Measurements from ENCODE around the gene AP3D1. TPM values are rescaled to one million over a fixed set of nuclear protein-coding genes. Genes with fewer than 3 reads are reported as not detected.

Gene AP3D1
- total RNA-seq, 1 donor from 2014 or later, result 162 TPM

- no peak overlapping the region for H3K9ac ChIP-seq (ENCODE audit: low read length)
- Mint-ChIP-seq H3K27ac (ENCODE audit: unreplicated experiment) (no peak overlapping the region), H3K4me1 (ENCODE audit: low read depth, unreplicated experiment) (no peaks in the 10 kb centered on the region), H3K9me3 (ENCODE audit: unreplicated experiment) (no peaks in the 10 kb centered on the region), H3K4me3 (ENCODE audit: unreplicated experiment) (no peak overlapping the region), H3K36me3 (ENCODE audit: low read depth, unreplicated experiment) (peaks cover 22% of the 10 kb centered on the region), H3K27me3 (ENCODE audit: low read depth, unreplicated experiment) (no peaks in the 10 kb centered on the region)
- TF ChIP-seq EZH2 (IDR thresholded peaks at IDR 0.05; ENCODE audit: insufficient read depth, low read length), result no peak
- TF ChIP-seq, protein P1, sequence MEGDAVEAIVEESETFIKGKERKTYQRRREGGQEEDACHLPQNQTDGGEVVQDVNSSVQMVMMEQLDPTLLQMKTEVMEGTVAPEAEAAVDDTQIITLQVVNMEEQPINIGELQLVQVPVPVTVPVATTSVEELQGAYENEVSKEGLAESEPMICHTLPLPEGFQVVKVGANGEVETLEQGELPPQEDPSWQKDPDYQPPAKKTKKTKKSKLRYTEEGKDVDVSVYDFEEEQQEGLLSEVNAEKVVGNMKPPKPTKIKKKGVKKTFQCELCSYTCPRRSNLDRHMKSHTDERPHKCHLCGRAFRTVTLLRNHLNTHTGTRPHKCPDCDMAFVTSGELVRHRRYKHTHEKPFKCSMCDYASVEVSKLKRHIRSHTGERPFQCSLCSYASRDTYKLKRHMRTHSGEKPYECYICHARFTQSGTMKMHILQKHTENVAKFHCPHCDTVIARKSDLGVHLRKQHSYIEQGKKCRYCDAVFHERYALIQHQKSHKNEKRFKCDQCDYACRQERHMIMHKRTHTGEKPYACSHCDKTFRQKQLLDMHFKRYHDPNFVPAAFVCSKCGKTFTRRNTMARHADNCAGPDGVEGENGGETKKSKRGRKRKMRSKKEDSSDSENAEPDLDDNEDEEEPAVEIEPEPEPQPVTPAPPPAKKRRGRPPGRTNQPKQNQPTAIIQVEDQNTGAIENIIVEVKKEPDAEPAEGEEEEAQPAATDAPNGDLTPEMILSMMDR (IDR thresholded peaks at IDR 0.05; ENCODE audit: insufficient read depth, low read depth, low read length), result no peak
- peaks cover 1% of the 10 kb centered on the region for H4K20me1 ChIP-seq (ENCODE audit: insufficient read depth, low read length)
- no peak overlapping the region for H3K4me2 ChIP-seq (ENCODE audit: low read length)
- H3K4me1 ChIP-seq (ENCODE audit: insufficient read depth, low read length), result no peaks in the 10 kb centered on the region
- no peaks in the 10 kb centered on the region for H3K27me3 ChIP-seq (ENCODE audit: insufficient read depth, low read length)
- DNase-seq (ENCODE audit: low read depth), result no peak
- FAIRE-seq, result no peak
- peaks cover 2% of the 10 kb centered on the region for H3K79me2 ChIP-seq (ENCODE audit: insufficient read depth, low read length)
- H2AFZ ChIP-seq (ENCODE audit: low read depth, low read length), result no peak overlapping the region
- no peak overlapping the region for H3K4me3 ChIP-seq (ENCODE audit: insufficient read depth, low read depth, low read length)
- no peaks in the 10 kb centered on the region for H3K9me3 ChIP-seq (ENCODE audit: insufficient read depth, low read depth, low read length)
- H3K36me3 ChIP-seq (ENCODE audit: insufficient read depth, low read length), result peaks cover 10% of the 10 kb centered on the region
- no peak overlapping the region for H3K27ac ChIP-seq (ENCODE audit: low read depth, low read length)
Measured at GRCh38 chr19:2072757-2073551, 78.4 kb downstream of the AP3D1 start.

DNA sequence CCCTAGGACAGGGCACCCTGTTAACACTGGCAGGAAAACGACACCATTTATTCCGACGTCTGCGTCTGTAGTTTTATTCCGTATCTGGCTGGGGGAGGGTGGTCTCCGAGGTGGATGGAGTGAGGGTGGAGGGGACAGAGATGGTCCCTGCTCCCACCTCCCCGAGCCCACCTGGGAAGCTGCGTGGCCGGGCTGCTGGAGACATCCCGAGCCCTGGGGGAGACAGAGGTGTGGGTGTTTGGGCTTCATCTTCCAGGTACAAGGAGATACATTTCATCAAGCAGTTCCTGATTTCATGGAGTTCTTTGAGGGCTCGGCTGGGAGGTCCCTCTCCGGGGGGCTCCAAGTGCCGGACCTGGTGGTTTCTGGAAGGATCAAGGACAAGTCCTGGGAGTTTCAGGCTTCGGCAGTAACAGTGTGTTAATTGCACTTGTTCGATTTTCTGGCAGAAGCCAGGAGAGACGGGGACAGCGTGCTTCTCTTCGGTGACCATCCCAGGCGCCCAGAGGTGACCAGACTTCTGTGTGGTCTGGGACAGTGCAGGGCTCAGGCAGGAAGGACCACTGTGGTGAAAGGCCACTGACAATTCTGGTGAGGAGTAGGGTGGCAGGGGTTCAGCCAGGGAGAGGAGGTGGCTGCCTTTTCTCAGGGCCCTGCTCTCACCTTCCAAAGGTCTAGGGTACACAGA is 80.2 kb downstream of the AP3D1 start:
- TF ChIP-seq EZH2 (IDR thresholded peaks at IDR 0.05; ENCODE audit: insufficient read depth, low read length), result no peak
- TF ChIP-seq, protein P1 (IDR thresholded peaks at IDR 0.05; ENCODE audit: insufficient read depth, low read depth, low read length), result no peak
- peak overlapping the region; percentile 27 for H3K4me3 Mint-ChIP-seq (ENCODE audit: unreplicated experiment)
- H3K27ac ChIP-seq (ENCODE audit: low read depth, low read length), result no peak overlapping the region
- H3K36me3 Mint-ChIP-seq (ENCODE audit: low read depth, unreplicated experiment), result peaks cover 20% of the 10 kb centered on the region
- peaks cover 2% of the 10 kb centered on the region for H3K79me2 ChIP-seq (ENCODE audit: insufficient read depth, low read length)
- H3K27me3 ChIP-seq (ENCODE audit: insufficient read depth, low read length), result no peaks in the 10 kb centered on the region
- no peaks in the 10 kb centered on the region for H3K4me1 Mint-ChIP-seq (ENCODE audit: low read depth, unreplicated experiment)
- no peaks in the 10 kb centered on the region for H3K4me1 ChIP-seq (ENCODE audit: insufficient read depth, low read length)
- H4K20me1 ChIP-seq (ENCODE audit: insufficient read depth, low read length), result no peaks in the 10 kb centered on the region
- H3K9me3 Mint-ChIP-seq (ENCODE audit: unreplicated experiment), result no peaks in the 10 kb centered on the region
- DNase-seq (ENCODE audit: low read depth) (no peak), FAIRE-seq (no peak)
- peaks cover 9% of the 10 kb centered on the region for H3K36me3 ChIP-seq (ENCODE audit: insufficient read depth, low read length)
- H3K27ac Mint-ChIP-seq (ENCODE audit: unreplicated experiment), result peak overlapping the region; percentile 77
- no peaks in the 10 kb centered on the region for H3K27me3 Mint-ChIP-seq (ENCODE audit: low read depth, unreplicated experiment)
- H2AFZ ChIP-seq (ENCODE audit: low read depth, low read length), result no peak overlapping the region
- no peaks in the 10 kb centered on the region for H3K9me3 ChIP-seq (ENCODE audit: insufficient read depth, low read depth, low read length)
- H3K4me2 ChIP-seq (ENCODE audit: low read length), result no peak overlapping the region
- no peak overlapping the region for H3K4me3 ChIP-seq (ENCODE audit: insufficient read depth, low read depth, low read length)
- no peak overlapping the region for H3K9ac ChIP-seq (ENCODE audit: low read length)

Data from astrocyte (in vitro differentiated cells and primary cell).